DND-41 (cell line): ENCODE measurements around the gene COL4A2.

Experiments
- ATAC-seq: fragments of 200-7000 bp; cut with Tn5 transposase; 3 replicates; pipeline ENCODE4 v1.9.1; 2021; ENCODE audit warnings: low read depth; ENCODE audit not compliant: insufficient read depth
- DNase-seq: peaks from one replicate; pipeline ENCODE4 v3.0.0-alpha.2; 2020
- H2AFZ ChIP-seq: 2 replicates; pipeline ENCODE4 v1.6.0; 2012; ENCODE audit warnings: low read depth, low read length
- H3K27ac ChIP-seq: 2 replicates; pipeline ENCODE4 v1.5.1; 2012; ENCODE audit warnings: low read length, inconsistent platforms
- H3K27me3 ChIP-seq: fragments of 200-600 bp; sonication (generic); 2 replicates; pipeline ENCODE4 v1.6.0; 2012; ENCODE audit warnings: low read length, mild to moderate bottlenecking, inconsistent platforms; ENCODE audit not compliant: insufficient read depth, poor library complexity
- H3K36me3 ChIP-seq: 2 replicates; pipeline ENCODE4 v1.5.1; 2012; ENCODE audit warnings: low read length, inconsistent platforms; ENCODE audit not compliant: insufficient read depth
- H3K4me1 ChIP-seq: 2 replicates; pipeline ENCODE4 v1.5.1; 2012; ENCODE audit warnings: mild to moderate bottlenecking, low read length; ENCODE audit not compliant: insufficient read depth
- H3K4me2 ChIP-seq: 2 replicates; pipeline ENCODE4 v1.6.0; 2012; ENCODE audit warnings: mild to moderate bottlenecking, moderate library complexity, low read length, inconsistent platforms; ENCODE audit not compliant: insufficient read depth
- H3K4me3 ChIP-seq, 2 experiments: fragments of 200-600 bp in 1 of 2; shearing (Covaris generic) in 1 of 2; 2 replicates each; pipeline ENCODE4 v1.5.1; 2012 to 2016; ENCODE audit warnings: inconsistent platforms in 2 of 2, low read length in 2 of 2, mild to moderate bottlenecking in 2 of 2, low read depth in 1 of 2, moderate library complexity in 1 of 2
- H3K79me2 ChIP-seq: 2 replicates; pipeline ENCODE4 v1.6.0; 2012; ENCODE audit warnings: low read length, inconsistent platforms; ENCODE audit not compliant: insufficient read depth
- H3K9ac ChIP-seq: 2 replicates; pipeline ENCODE4 v1.6.0; 2012; ENCODE audit warnings: low read depth, mild to moderate bottlenecking, inconsistent platforms, low read length, moderate library complexity
- H3K9me3 ChIP-seq: 2 replicates; pipeline ENCODE4 v1.5.1; 2012; ENCODE audit warnings: low read length, moderate library complexity, mild to moderate bottlenecking, inconsistent platforms; ENCODE audit not compliant: insufficient read depth, severe bottlenecking
- H4K20me1 ChIP-seq: 2 replicates; pipeline ENCODE4 v1.6.0; 2012; ENCODE audit warnings: low read length; ENCODE audit not compliant: insufficient read depth
- EZH2 ChIP-seq: IDR thresholded peaks from 3 replicates; pipeline ENCODE4 v1.6.1; 2012; ENCODE audit warnings: borderline replicate concordance, low read depth, mild to moderate bottlenecking, moderate library complexity, low read length, inconsistent platforms; ENCODE audit not compliant: severe bottlenecking
- TF ChIP-seq, protein P1 (sequence below): IDR thresholded peaks from 2 replicates; pipeline ENCODE4 v1.5.1; 2012; ENCODE audit warnings: borderline replicate concordance, low read length, moderate library complexity, mild to moderate bottlenecking; ENCODE audit not compliant: poor library complexity, severe bottlenecking; ENCODE audit errors: extremely low read depth

COL4A2 gene

DNA sequence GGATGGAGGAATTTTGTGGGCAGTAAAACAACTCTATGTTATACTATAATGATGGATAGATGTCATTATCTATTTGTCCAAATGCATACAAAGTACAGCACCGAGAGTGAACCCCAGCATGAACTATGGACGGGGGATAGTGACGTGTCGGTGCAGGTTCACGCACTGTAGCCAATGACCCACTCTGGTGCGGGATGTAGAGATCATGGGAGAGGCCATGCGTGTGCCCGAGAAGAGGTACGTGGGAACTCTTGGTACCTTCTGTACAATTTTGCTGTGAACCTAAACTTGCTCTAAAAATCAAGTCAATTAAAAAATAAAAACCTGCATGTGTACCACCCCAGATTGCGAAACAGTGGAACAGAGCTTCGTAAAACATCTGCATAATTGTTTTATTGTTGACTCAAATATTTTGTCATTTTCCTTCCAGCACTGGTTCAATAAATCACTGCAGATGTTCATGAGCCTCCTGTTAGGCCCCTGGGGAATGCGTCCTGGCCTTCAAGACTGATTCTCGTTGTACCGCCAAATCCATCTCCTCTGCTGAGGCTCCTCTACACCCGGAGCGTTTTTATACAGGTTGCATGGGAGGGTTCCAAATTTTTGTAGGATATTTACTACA, 31.0 kb upstream of the COL4A2 start:
- TF ChIP-seq EZH2 = no peak
- TF ChIP-seq, protein P1, sequence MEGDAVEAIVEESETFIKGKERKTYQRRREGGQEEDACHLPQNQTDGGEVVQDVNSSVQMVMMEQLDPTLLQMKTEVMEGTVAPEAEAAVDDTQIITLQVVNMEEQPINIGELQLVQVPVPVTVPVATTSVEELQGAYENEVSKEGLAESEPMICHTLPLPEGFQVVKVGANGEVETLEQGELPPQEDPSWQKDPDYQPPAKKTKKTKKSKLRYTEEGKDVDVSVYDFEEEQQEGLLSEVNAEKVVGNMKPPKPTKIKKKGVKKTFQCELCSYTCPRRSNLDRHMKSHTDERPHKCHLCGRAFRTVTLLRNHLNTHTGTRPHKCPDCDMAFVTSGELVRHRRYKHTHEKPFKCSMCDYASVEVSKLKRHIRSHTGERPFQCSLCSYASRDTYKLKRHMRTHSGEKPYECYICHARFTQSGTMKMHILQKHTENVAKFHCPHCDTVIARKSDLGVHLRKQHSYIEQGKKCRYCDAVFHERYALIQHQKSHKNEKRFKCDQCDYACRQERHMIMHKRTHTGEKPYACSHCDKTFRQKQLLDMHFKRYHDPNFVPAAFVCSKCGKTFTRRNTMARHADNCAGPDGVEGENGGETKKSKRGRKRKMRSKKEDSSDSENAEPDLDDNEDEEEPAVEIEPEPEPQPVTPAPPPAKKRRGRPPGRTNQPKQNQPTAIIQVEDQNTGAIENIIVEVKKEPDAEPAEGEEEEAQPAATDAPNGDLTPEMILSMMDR = no peak
- H3K9me3 ChIP-seq = no peaks in the 10 kb centered on the region
- H3K4me3 ChIP-seq = no peak overlapping the region
- no peak overlapping the region for H2AFZ ChIP-seq
- no peaks in the 10 kb centered on the region for H3K79me2 ChIP-seq
- H3K9ac ChIP-seq = no peak overlapping the region
- no peak for ATAC-seq
- no peak overlapping the region for H3K27ac ChIP-seq
- no peak overlapping the region for H3K4me2 ChIP-seq
- H3K27me3 ChIP-seq = peaks cover 38% of the 10 kb centered on the region
- H4K20me1 ChIP-seq = no peaks in the 10 kb centered on the region
- H3K4me1 ChIP-seq = no peaks in the 10 kb centered on the region
- H3K36me3 ChIP-seq = no peaks in the 10 kb centered on the region
- DNase-seq = no peak

DNA sequence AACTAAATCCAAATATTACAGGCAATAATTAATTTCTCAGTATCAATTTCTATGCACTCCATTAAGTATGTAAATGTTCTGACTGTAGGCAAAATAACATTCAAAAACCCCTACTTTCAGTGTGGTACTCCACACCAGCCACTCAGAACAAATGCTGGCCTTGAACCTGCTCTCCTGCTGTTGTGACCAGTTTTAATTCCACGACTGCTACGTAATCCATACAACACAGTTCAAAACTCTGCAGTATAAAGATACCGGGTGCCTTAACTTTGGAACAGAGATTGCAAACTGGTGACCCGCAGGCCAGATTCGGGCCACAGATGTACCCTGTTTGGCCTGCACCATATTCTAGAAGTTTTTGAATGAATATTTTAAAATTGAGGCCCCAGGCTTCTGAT, 30.5 kb upstream of the COL4A2 start:
- TF ChIP-seq, protein P1 = no peak
- no peak for TF ChIP-seq EZH2
- Histone ChIP-seq H3K4me1 (no peaks in the 10 kb centered on the region), H4K20me1 (no peaks in the 10 kb centered on the region), H3K9me3 (no peaks in the 10 kb centered on the region), H3K4me3 (no peak overlapping the region), H3K36me3 (no peaks in the 10 kb centered on the region), H3K27ac (no peak overlapping the region), H2AFZ (no peak overlapping the region), H3K4me2 (no peak overlapping the region), H3K27me3 (peaks cover 34% of the 10 kb centered on the region), H3K9ac (no peak overlapping the region), H3K79me2 (no peaks in the 10 kb centered on the region)
- DNase-seq = no peak
- no peak for ATAC-seq

DNA sequence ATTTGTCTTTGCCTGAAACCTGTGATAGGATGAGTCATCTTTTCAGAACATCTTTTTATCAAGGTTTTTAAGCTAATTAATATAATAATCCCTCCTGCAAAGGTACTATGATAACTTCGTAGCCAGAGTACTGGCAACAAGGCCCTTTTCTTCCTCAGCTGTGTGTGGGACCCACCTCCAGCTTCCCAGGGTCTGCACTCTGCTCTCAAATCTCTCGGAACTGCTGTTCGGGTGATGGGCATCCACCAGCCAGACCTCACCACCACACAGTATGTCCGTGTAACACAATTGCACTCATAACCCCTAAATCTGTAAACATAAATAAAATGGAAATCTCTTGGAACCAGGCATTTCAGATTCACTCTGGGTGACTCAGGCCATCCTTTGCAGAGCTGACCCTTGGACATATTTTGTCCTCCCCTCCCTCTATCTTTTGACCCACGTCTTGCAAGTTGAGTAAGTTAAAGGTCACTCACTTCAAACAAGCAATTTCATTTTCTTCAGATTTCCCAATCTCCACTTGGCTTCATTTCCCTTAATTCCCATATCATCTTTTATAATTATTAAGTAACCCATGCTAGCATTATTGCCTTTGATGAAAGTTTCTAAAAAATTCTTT, 29.6 kb upstream of the COL4A2 start:
- Histone ChIP-seq H3K9me3 (no peaks in the 10 kb centered on the region), H3K36me3 (no peaks in the 10 kb centered on the region), H3K4me3 (no peak overlapping the region), H3K4me2 (no peak overlapping the region), H3K27me3 (peaks cover 41% of the 10 kb centered on the region), H2AFZ (no peak overlapping the region), H3K79me2 (no peaks in the 10 kb centered on the region), H3K4me1 (no peaks in the 10 kb centered on the region), H3K9ac (no peak overlapping the region), H4K20me1 (no peaks in the 10 kb centered on the region), H3K27ac (no peak overlapping the region)
- DNase-seq = no peak
- ATAC-seq = no peak
- no peak for TF ChIP-seq EZH2
- TF ChIP-seq, protein P1 = no peak

DNA sequence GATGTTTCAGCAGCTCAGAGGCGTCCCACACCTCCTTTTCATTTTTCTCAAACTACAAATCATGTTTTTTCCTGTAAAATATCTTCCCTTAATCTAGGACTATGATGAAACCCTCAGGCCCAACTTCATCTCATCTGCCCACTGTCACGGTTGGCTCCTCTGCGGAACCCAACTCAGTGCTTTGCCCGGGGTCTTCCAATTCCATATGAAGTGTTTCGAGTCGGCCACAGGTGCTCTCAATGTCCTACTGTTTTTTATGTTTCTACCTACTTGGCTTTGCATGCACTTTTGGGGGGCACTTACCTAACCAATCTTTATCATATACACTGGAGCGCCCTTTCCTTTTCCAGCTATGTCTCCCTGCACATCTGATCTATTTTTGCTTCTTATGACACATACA, 28.2 kb upstream of the COL4A2 start:
- H3K9ac ChIP-seq = no peak overlapping the region
- H3K4me1 ChIP-seq = no peaks in the 10 kb centered on the region
- H4K20me1 ChIP-seq = no peaks in the 10 kb centered on the region
- DNase-seq (no peak), ATAC-seq (no peak)
- TF ChIP-seq, protein P1 = no peak
- no peak for TF ChIP-seq EZH2
- H3K4me2 ChIP-seq = no peak overlapping the region
- H3K9me3 ChIP-seq = no peaks in the 10 kb centered on the region
- H3K27ac ChIP-seq = no peak overlapping the region
- H3K27me3 ChIP-seq = peaks cover 40% of the 10 kb centered on the region
- H3K4me3 ChIP-seq = no peak overlapping the region
- no peaks in the 10 kb centered on the region for H3K79me2 ChIP-seq
- no peaks in the 10 kb centered on the region for H3K36me3 ChIP-seq
- no peak overlapping the region for H2AFZ ChIP-seq
